Fibroblast of lung (primary cell): ENCODE data around the gene NES. TPM values are rescaled to one million over a fixed set of nuclear protein-coding genes. Genes with fewer than 3 reads are reported as not detected.

Source experiments
- DNase-seq, 2 donors: peaks; one replicate each; pipeline versions ENCODE4 v3.0.0 to v3.0.0-alpha.2; 2010; ENCODE audit warnings: low read depth in 2 of 2
- H2AFZ ChIP-seq: 2 replicates; pipeline ENCODE4 v1.5.1; 2012; ENCODE audit warnings: low read length, control low read depth, inconsistent platforms
- H3K27ac ChIP-seq: 2 replicates; pipeline ENCODE4 v1.5.1; 2011; ENCODE audit warnings: low read length, control low read depth; ENCODE audit not compliant: insufficient read depth
- H3K27me3 ChIP-seq: 2 replicates; pipeline ENCODE4 v1.5.1; 2011; ENCODE audit warnings: mild to moderate bottlenecking, low read length; ENCODE audit not compliant: control insufficient read depth, insufficient read depth
- H3K36me3 ChIP-seq: 2 replicates; pipeline ENCODE4 v1.5.1; 2011; ENCODE audit warnings: low read length; ENCODE audit not compliant: control insufficient read depth, insufficient read depth
- H3K4me1 ChIP-seq: 2 replicates; pipeline ENCODE4 v1.5.1; 2011; ENCODE audit warnings: low read length; ENCODE audit not compliant: control insufficient read depth, insufficient read depth; ENCODE audit errors: extremely low read depth
- H3K4me2 ChIP-seq: 2 replicates; pipeline ENCODE4 v1.5.1; 2011; ENCODE audit warnings: low read length, control low read depth; ENCODE audit not compliant: insufficient read depth; ENCODE audit errors: extremely low read depth
- H3K4me3 ChIP-seq, 4 experiments: fragments of 200-600 bp in 1 of 4; sonication (generic) in 1 of 4; replicated peaks in 1 of 4; 2 replicates each; pipeline ENCODE4 v1.5.1; 2011 to 2016; ENCODE audit warnings: low read length in 4 of 4, low read depth in 3 of 4, mild to moderate bottlenecking in 3 of 4, control low read depth in 2 of 4, inconsistent platforms in 1 of 4, mixed read lengths in 1 of 4; ENCODE audit not compliant: insufficient read depth in 1 of 4; ENCODE audit errors: control extremely low read depth in 1 of 4
- H3K79me2 ChIP-seq: 2 replicates; pipeline ENCODE4 v1.5.1; 2012; ENCODE audit warnings: mild to moderate bottlenecking, low read length, inconsistent platforms; ENCODE audit not compliant: control insufficient read depth, insufficient read depth
- H3K9ac ChIP-seq: 2 replicates; pipeline ENCODE4 v1.5.1; 2011; ENCODE audit warnings: mild to moderate bottlenecking, low read length, control low read depth; ENCODE audit not compliant: insufficient read depth
- H3K9me3 ChIP-seq: 2 replicates; pipeline ENCODE4 v1.5.1; 2012; ENCODE audit warnings: low read depth, low read length; ENCODE audit not compliant: control insufficient read depth, insufficient read depth
- H4K20me1 ChIP-seq: 2 replicates; pipeline ENCODE4 v1.5.1; 2011; ENCODE audit warnings: low read length; ENCODE audit not compliant: control insufficient read depth, insufficient read depth; ENCODE audit errors: extremely low read depth
- EZH2 ChIP-seq: IDR thresholded peaks from 2 replicates; pipeline ENCODE4 v1.5.1; 2012; ENCODE audit warnings: low read length, control low read depth, mild to moderate bottlenecking; ENCODE audit errors: missing control alignments
- polyA plus RNA-seq, 2 donors: library from polyadenylated mRNA; depleted of rRNA in 1 of 2; stranded (reverse) in 1 of 2; unstranded in 1 of 2; fragments of >200 nt; gene quantifications; 2 replicates each; pipeline ENCODE4 v1.2.1, GENCODE V29; 2011 to 2012; ENCODE audit warnings: missing spikeins in 1 of 2
- total RNA-seq: library from RNA; depleted of rRNA; stranded (reverse); fragments of >200 nt; gene quantifications from 2 replicates; pipeline ENCODE4 v1.2.1, GENCODE V29; 2014
- TF ChIP-seq, protein P1 (sequence below), 2 donors: IDR thresholded peaks in 1 of 2; conservative IDR thresholded peaks in 1 of 2; 1 replicate in 1 of 2; 2 replicates in 1 of 2; pipeline ENCODE4 v1.5.1; 2011 to 2012; ENCODE audit warnings: low read length in 2 of 2, control low read depth in 1 of 2, inconsistent platforms in 1 of 2, low read depth in 1 of 2, mild to moderate bottlenecking in 1 of 2

Gene NES
- total and polyA plus RNA-seq, 2 donors (not counting 1 experiment from before 2014, with no cell fraction given) = 34.6 to 87.4 TPM

DNA sequence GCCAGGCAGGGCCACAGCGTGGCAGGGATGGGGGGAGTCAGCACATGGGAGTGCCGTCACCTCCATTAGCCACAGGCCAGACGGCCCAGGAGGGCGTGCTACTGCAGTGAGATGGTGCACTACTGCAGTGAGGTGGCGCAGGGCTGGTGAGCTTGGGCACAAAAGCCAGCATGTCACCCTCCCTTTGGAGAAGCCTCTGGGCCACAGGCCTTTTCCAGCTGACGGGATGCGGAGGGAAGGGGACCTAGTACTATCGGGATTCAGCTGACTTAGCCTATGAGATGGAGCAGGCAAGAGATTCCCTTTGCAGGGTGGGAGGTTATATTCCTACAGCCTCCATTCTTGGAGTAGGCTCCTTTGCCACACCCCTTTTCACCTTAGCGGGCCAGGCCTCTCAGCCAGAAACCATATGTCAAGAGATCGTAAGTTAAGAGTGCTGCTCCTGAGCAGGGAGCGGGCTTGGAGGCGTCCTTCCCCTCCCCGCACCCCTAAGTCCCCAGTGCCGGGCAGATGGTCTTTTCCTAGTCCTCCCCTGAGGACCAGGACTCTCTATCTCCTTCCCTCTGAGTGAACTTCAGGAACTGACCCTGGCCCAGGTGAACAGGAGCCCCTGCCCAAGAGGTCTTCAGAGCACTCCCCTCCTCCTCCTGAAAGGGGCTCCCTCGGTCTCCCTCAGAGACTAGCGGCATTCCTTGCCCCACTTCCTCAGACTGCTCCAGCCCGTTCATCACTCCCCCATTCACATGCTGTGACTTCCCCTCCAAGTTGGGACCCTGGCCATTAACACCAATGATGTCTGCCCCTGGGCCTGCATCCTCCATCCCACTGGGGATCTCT is 8.2 kb downstream of the NES start:
- peaks cover 7% of the 10 kb centered on the region for H3K79me2 ChIP-seq
- H3K36me3 ChIP-seq = peaks cover 8% of the 10 kb centered on the region
- no peak for DNase-seq
- H3K4me2 ChIP-seq = no peak overlapping the region
- no peak overlapping the region for H3K27ac ChIP-seq
- TF ChIP-seq EZH2 = no peak
- TF ChIP-seq, protein P1, sequence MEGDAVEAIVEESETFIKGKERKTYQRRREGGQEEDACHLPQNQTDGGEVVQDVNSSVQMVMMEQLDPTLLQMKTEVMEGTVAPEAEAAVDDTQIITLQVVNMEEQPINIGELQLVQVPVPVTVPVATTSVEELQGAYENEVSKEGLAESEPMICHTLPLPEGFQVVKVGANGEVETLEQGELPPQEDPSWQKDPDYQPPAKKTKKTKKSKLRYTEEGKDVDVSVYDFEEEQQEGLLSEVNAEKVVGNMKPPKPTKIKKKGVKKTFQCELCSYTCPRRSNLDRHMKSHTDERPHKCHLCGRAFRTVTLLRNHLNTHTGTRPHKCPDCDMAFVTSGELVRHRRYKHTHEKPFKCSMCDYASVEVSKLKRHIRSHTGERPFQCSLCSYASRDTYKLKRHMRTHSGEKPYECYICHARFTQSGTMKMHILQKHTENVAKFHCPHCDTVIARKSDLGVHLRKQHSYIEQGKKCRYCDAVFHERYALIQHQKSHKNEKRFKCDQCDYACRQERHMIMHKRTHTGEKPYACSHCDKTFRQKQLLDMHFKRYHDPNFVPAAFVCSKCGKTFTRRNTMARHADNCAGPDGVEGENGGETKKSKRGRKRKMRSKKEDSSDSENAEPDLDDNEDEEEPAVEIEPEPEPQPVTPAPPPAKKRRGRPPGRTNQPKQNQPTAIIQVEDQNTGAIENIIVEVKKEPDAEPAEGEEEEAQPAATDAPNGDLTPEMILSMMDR (conservative IDR thresholded peaks at IDR 0.05 in 1 of 2, IDR thresholded peaks at IDR 0.05 in 1 of 2; ENCODE audit: low read depth in 1 of 2, low read length in 2 of 2) = no peak
- no peak overlapping the region for H2AFZ ChIP-seq
- H3K4me3 ChIP-seq = no peak overlapping the region
- H3K9me3 ChIP-seq = no peaks in the 10 kb centered on the region
- H3K27me3 ChIP-seq = no peaks in the 10 kb centered on the region
- no peak overlapping the region for H3K9ac ChIP-seq
- H3K4me1 ChIP-seq = peaks cover 39% of the 10 kb centered on the region
- no peaks in the 10 kb centered on the region for H4K20me1 ChIP-seq

DNA sequence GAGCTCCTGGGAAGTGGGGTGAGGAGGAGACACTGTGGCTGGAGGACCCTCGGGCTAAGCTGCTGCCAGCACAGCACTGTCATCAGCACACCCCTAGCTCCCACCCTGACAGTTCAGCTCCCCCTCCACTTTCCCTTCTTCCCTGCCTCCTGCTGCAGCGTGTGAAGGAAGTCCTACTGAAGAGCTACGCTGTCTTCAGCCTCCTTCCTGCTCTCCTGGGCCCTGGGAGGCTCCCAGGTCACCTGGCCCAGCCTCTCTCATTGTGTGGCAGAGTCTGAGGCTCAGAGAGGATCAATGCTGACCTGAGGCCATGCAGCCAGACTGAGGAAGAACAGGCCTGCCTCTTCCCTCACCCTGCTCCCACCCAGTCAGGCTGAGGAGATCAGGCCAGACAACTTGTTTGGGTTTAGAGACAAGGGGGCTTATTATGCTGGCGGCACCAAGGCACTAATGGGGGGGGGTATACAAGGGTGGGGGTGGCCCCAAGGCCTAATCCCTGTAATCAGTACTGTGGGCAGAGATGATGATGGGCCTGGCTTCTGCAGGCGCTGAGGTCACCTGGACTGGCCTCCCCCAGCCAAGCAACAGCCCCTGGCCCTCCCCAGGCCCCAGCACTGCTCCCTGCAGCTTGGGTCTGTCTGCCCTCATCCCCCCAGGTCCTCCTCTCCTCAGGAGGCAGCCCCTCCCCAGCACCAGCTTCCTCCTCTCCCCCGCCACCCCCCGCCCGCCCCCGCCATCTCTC is 9.1 kb downstream of the NES start:
- H3K27me3 ChIP-seq = no peaks in the 10 kb centered on the region
- H4K20me1 ChIP-seq = no peaks in the 10 kb centered on the region
- no peaks in the 10 kb centered on the region for H3K9me3 ChIP-seq
- DNase-seq = no peak
- peaks cover 5% of the 10 kb centered on the region for H3K36me3 ChIP-seq
- peak overlapping the region; percentile 35 for H3K27ac ChIP-seq
- H2AFZ ChIP-seq = peak overlapping the region; percentile 7
- H3K4me1 ChIP-seq = peaks cover 40% of the 10 kb centered on the region
- no peak overlapping the region for H3K9ac ChIP-seq
- no peak overlapping the region for H3K4me2 ChIP-seq
- TF ChIP-seq EZH2 = no peak
- TF ChIP-seq, protein P1 (conservative IDR thresholded peaks at IDR 0.05 in 1 of 2, IDR thresholded peaks at IDR 0.05 in 1 of 2; ENCODE audit: low read depth in 1 of 2, low read length in 2 of 2) = no peak
- no peaks in the 10 kb centered on the region for H3K79me2 ChIP-seq
- H3K4me3 ChIP-seq = no peak overlapping the region

DNA sequence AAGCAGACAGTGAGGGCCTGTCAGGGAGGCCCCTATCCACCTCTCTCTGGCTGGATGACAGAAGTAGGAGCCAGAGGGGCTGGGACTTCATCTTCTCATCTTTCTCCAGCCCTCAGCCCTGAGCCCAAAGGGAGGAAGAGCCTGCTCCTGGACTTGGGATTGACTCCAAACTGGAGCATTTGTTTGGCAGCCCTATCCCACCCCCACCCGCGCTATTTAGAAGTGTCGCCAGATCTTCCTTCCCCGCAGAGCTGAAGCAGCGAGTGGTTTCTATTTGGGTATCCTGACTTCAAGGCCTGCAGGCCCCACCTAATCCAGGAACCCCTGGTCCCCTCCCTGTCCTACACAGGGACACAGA is 9.6 kb downstream of the NES start:
- H3K27me3 ChIP-seq = no peaks in the 10 kb centered on the region
- peak overlapping the region; percentile 35 for H3K27ac ChIP-seq
- peaks cover 1% of the 10 kb centered on the region for H3K36me3 ChIP-seq
- H3K9ac ChIP-seq = no peak overlapping the region
- no peaks in the 10 kb centered on the region for H4K20me1 ChIP-seq
- no peaks in the 10 kb centered on the region for H3K79me2 ChIP-seq
- no peak for TF ChIP-seq EZH2
- TF ChIP-seq, protein P1 (conservative IDR thresholded peaks at IDR 0.05 in 1 of 2, IDR thresholded peaks at IDR 0.05 in 1 of 2; ENCODE audit: low read depth in 1 of 2, low read length in 2 of 2) = no peak
- peak; percentile 21 to 51 for DNase-seq
- peak overlapping the region; percentile 7 for H2AFZ ChIP-seq
- no peak overlapping the region for H3K4me2 ChIP-seq
- no peaks in the 10 kb centered on the region for H3K9me3 ChIP-seq
- no peak overlapping the region for H3K4me3 ChIP-seq
- peaks cover 43% of the 10 kb centered on the region for H3K4me1 ChIP-seq
